ENCODE measurements around the gene SERPINF2. TPM values are rescaled to one million over a fixed set of nuclear protein-coding genes. Genes with fewer than 3 reads are reported as not detected.

SERPINF2 gene
- total and polyA plus RNA-seq, 5 donors from 2014 or later = 0.69 TPM; not detected in 4

DNA sequence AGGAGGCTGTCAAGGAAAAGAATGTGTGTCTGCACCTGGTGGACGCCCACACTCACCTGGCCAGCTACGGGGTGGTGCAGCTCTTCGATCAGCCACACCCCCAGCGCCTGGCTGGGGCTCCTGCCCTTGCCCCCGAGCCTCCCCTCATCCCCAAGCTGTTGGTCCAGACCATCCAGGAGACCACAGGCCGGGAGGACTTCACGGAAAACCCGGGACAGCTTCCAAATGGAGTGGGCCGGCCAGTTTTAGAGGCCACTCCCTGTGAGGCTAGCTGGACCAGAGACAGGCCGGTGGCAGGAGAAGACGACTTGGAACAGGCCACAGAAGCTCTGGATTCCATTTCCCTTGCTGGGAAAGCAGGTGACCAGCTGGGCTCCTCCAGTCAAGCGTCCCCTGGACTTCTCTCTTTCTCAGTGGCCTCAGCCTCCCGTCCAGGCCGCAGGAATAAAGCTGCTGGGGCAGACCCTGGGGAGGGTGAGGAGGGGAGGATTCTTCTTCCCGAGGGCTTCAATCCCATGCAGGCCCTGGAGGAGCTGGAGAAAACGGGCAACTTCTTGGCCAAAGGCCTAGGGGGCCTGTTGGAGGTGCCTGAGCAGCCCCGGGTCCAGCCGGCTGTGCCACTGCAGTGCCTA lies 15.9 kb upstream of the SERPINF2 start:
- Histone ChIP-seq H3K27ac (ENCODE audit: insufficient read depth, low read length, poor library complexity, severe bottlenecking) (no peak overlapping the region), H3K4me3 (ENCODE audit: low read depth, low read length) (no peak overlapping the region), H3K27me3 (ENCODE audit: control insufficient read depth, insufficient read depth, low read length) (no peaks in the 10 kb centered on the region), H3K4me1 (ENCODE audit: control insufficient read depth, insufficient read depth, low read length, poor library complexity, severe bottlenecking) (peaks cover 54% of the 10 kb centered on the region), H3K36me3 (ENCODE audit: control insufficient read depth, insufficient read depth, low read length) (peaks cover 23% of the 10 kb centered on the region), H3K9me3 (ENCODE audit: control insufficient read depth in 2 of 2, low read length in 2 of 2) (no peaks in the 10 kb centered on the region)
- H3K4me1 Mint-ChIP-seq = peaks cover 0 to 52% (median 13%) of the 10 kb centered on the region in 4 donors
- peaks cover 7% of the 10 kb centered on the region for H3K36me3 Mint-ChIP-seq
- no peak overlapping the region for H3K27ac Mint-ChIP-seq
- no peaks in the 10 kb centered on the region for H3K9me3 Mint-ChIP-seq
- ATAC-seq (ENCODE audit: low read depth in 2 of 2) (no peak), DNase-seq (no peak)
- H3K27me3 Mint-ChIP-seq = no peaks in the 10 kb centered on the region
- H3K4me3 Mint-ChIP-seq = peak overlapping the region in 1 of 4 donors; percentile 29

DNA sequence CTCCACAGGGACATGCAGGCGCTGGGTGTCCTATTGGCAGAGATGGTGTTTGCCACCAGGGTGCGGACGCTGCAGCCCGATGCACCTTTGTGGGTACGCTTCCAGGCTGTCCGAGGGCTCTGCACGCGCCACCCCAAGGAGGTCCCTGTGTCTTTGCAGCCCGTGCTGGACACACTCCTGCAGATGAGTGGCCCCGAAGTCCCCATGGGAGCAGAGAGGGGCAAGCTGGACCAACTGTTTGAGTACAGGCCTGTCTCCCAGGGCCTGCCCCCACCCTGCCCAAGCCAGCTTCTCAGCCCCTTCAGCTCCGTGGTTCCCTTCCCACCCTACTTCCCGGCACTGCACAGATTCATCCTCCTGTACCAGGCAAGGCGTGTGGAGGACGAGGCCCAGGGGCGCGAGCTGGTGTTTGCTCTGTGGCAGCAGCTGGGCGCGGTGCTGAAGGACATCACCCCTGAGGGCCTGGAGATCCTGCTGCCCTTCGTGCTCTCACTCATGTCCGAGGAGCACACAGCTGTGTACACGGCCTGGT lies 15.3 kb upstream of the SERPINF2 start:
- peaks cover 54% of the 10 kb centered on the region for H3K4me1 ChIP-seq (ENCODE audit: control insufficient read depth, insufficient read depth, low read length, poor library complexity, severe bottlenecking)
- no peaks in the 10 kb centered on the region for H3K27me3 Mint-ChIP-seq

DNA sequence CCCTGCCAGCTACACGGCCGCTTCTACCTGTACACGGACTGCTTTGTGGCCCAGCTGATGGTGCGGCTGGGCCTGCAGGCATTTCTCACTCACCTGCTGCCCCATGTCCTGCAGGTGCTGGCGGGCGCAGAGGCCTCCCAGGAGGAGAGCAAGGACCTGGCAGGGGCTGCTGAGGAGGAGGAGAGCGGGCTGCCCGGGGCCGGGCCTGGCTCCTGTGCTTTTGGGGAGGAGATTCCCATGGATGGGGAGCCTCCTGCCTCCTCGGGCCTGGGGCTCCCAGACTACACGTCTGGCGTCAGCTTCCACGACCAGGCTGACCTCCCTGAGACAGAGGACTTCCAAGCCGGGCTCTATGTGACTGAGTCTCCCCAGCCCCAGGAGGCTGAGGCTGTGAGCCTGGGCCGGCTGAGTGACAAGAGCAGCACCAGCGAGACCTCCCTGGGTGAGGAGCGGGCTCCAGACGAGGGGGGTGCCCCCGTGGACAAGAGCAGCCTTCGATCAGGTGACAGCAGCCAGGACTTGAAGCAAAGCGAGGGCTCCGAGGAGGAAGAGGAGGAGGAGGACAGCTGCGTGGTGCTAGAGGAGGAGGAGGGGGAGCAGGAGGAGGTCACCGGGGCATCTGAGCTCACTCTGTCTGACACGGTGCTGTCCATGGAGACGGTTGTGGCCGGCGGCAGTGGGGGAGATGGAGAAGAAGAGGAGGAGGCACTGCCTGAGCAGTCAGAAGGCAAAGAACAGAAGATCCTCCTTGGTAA lies 14.6 kb upstream of the SERPINF2 start:
- no peaks in the 10 kb centered on the region for H3K27me3 Mint-ChIP-seq
- H3K27ac Mint-ChIP-seq = peak overlapping the region in 1 of 3 donors; percentile 56
- peaks cover 30% of the 10 kb centered on the region for H3K36me3 ChIP-seq (ENCODE audit: control insufficient read depth, insufficient read depth, low read length)
- H3K27ac ChIP-seq (ENCODE audit: insufficient read depth, low read length, poor library complexity, severe bottlenecking) = no peak overlapping the region
- peak overlapping the region in 3 of 4 donors; percentile 33 to 44 (median 41) for H3K4me3 Mint-ChIP-seq
- ATAC-seq (ENCODE audit: low read depth in 2 of 2) (no peak), DNase-seq (no peak)
- no peaks in the 10 kb centered on the region for H3K27me3 ChIP-seq (ENCODE audit: control insufficient read depth, insufficient read depth, low read length)
- no peaks in the 10 kb centered on the region for H3K9me3 ChIP-seq (ENCODE audit: control insufficient read depth in 2 of 2, low read length in 2 of 2)
- peaks cover 0 to 45% (median 10%) of the 10 kb centered on the region in 4 donors for H3K4me1 Mint-ChIP-seq
- peaks cover 50% of the 10 kb centered on the region for H3K4me1 ChIP-seq (ENCODE audit: control insufficient read depth, insufficient read depth, low read length, poor library complexity, severe bottlenecking)
- no peak overlapping the region for H3K4me3 ChIP-seq (ENCODE audit: low read depth, low read length)
- H3K9me3 Mint-ChIP-seq = no peaks in the 10 kb centered on the region
- H3K36me3 Mint-ChIP-seq = peaks cover 7% of the 10 kb centered on the region

More for the DNA sequence above, 15.3 kb upstream of the SERPINF2 start:
- H3K36me3 ChIP-seq (ENCODE audit: control insufficient read depth, insufficient read depth, low read length) = peaks cover 23% of the 10 kb centered on the region
- DNase-seq (no peak), ATAC-seq (ENCODE audit: low read depth in 2 of 2) (no peak)
- Mint-ChIP-seq H3K36me3 (peaks cover 7% of the 10 kb centered on the region), H3K4me3 (peak overlapping the region in 1 of 4 donors; percentile 29), H3K9me3 (no peaks in the 10 kb centered on the region), H3K27ac (no peak overlapping the region), H3K4me1 (peaks cover 0 to 52% (median 13%) of the 10 kb centered on the region in 4 donors)
- H3K27me3 ChIP-seq (ENCODE audit: control insufficient read depth, insufficient read depth, low read length) = no peaks in the 10 kb centered on the region
- no peak overlapping the region for H3K27ac ChIP-seq (ENCODE audit: insufficient read depth, low read length, poor library complexity, severe bottlenecking)
- H3K9me3 ChIP-seq (ENCODE audit: control insufficient read depth in 2 of 2, low read length in 2 of 2) = no peaks in the 10 kb centered on the region
- H3K4me3 ChIP-seq (ENCODE audit: low read depth, low read length) = no peak overlapping the region

DNA sequence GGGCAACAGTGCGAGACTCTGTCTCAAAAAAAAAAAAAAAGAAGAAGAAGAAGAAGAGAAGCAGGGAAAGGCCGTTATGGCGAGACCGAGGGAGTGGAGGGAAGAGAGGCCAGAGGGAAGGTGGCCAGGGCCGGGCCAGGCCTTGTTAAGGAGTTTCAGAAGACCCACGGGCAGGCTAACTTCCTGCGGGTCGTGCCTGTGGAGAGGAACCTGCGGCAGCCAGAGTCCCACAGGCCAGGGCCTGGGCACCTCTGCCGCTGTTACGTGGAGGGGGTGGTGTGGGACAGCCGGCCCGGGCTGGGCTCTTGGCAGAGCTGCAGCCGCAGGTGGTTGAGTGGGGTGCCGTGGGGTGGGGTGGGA lies 12.7 kb upstream of the SERPINF2 start:
- peaks cover 0 to 37% (median 8%) of the 10 kb centered on the region in 4 donors for H3K4me1 Mint-ChIP-seq
- Histone ChIP-seq H3K27ac (ENCODE audit: insufficient read depth, low read length, poor library complexity, severe bottlenecking) (no peak overlapping the region), H3K9me3 (ENCODE audit: control insufficient read depth in 2 of 2, low read length in 2 of 2) (no peaks in the 10 kb centered on the region), H3K4me3 (ENCODE audit: low read depth, low read length) (no peak overlapping the region), H3K36me3 (ENCODE audit: control insufficient read depth, insufficient read depth, low read length) (peaks cover 36% of the 10 kb centered on the region), H3K4me1 (ENCODE audit: control insufficient read depth, insufficient read depth, low read length, poor library complexity, severe bottlenecking) (peaks cover 35% of the 10 kb centered on the region), H3K27me3 (ENCODE audit: control insufficient read depth, insufficient read depth, low read length) (no peaks in the 10 kb centered on the region)
- ATAC-seq (ENCODE audit: low read depth in 2 of 2) (no peak), DNase-seq (no peak)
- H3K27me3 Mint-ChIP-seq = no peaks in the 10 kb centered on the region
- peak overlapping the region in 2 of 4 donors; percentile 33 to 50 for H3K4me3 Mint-ChIP-seq
- H3K36me3 Mint-ChIP-seq = peaks cover 12% of the 10 kb centered on the region
- peak overlapping the region in 1 of 3 donors; percentile 32 for H3K27ac Mint-ChIP-seq
- no peaks in the 10 kb centered on the region for H3K9me3 Mint-ChIP-seq

DNA sequence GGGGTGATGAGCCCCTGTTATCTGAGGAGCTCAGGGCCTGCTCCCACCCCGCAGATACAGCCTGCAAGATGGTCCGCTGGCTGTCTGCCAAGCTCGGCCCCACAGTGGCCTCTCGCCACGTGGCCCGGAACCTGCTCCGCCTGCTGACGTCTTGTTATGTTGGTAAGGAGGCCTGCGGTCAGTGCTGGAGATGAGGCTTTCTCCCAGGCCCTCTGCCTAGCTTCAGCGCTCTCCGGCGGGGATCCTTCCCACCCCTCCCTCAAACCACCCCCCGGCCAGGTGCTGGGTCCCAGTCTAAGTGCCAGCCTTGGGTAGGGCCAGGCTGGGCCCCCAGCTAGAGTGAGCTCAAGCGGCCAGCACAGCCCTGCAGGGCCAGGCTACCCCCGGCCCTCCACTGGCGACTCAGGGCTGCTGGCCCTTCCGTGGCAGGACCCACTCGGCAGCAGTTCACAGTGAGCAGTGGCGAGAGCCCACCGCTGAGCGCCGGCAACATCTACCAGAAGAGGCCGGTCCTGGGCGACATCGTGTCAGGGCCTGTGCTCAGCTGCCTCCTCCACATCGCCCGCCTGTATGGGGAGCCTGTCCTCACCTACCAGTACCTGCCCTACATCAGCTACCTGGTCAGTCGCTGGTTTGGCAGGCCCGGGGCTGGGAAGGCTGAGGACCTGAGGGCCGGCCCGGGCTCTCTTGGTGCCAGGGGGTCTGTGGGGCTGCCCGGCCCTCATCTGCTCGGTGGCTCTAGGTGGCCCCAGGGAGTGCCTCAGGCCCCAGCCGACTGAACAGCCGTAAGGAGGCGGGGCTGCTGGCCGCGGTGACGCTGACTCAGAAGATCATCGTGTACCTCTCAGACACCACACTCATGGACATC lies 12.1 kb upstream of the SERPINF2 start:
- Mint-ChIP-seq H3K36me3 (peaks cover 12% of the 10 kb centered on the region), H3K4me1 (peaks cover 0 to 32% (median 6%) of the 10 kb centered on the region in 4 donors), H3K27ac (no peak overlapping the region), H3K27me3 (no peaks in the 10 kb centered on the region), H3K9me3 (no peaks in the 10 kb centered on the region), H3K4me3 (no peak overlapping the region)
- ATAC-seq (ENCODE audit: low read depth in 2 of 2) (no peak), DNase-seq (no peak)
- Histone ChIP-seq H3K4me1 (ENCODE audit: control insufficient read depth, insufficient read depth, low read length, poor library complexity, severe bottlenecking) (peaks cover 29% of the 10 kb centered on the region), H3K27me3 (ENCODE audit: control insufficient read depth, insufficient read depth, low read length) (no peaks in the 10 kb centered on the region), H3K9me3 (ENCODE audit: control insufficient read depth in 2 of 2, low read length in 2 of 2) (no peaks in the 10 kb centered on the region), H3K4me3 (ENCODE audit: low read depth, low read length) (no peak overlapping the region), H3K27ac (ENCODE audit: insufficient read depth, low read length, poor library complexity, severe bottlenecking) (no peak overlapping the region), H3K36me3 (ENCODE audit: control insufficient read depth, insufficient read depth, low read length) (peaks cover 36% of the 10 kb centered on the region)

DNA sequence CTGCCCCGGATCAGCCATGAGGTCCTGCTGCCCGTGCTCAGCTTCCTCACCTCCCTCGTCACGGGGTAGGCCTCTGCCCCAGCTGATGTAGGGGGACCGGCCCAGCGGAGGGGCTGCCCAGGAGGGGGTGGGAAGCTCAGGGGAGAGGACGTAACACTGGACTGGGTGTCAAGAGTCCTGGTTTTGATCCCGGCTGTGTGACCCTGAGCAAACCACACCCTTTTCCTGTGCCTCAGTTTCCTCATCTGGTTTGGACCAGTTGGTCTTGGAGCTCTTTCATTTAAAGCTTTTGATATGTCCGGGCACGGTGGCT lies 11.5 kb upstream of the SERPINF2 start:
- Mint-ChIP-seq H3K27me3 (no peaks in the 10 kb centered on the region), H3K36me3 (peaks cover 12% of the 10 kb centered on the region), H3K4me3 (no peak overlapping the region), H3K4me1 (peaks cover 0 to 28% (median 3%) of the 10 kb centered on the region in 4 donors), H3K27ac (no peak overlapping the region), H3K9me3 (no peaks in the 10 kb centered on the region)
- no peaks in the 10 kb centered on the region for H3K27me3 ChIP-seq (ENCODE audit: control insufficient read depth, insufficient read depth, low read length)
- DNase-seq (no peak), ATAC-seq (ENCODE audit: low read depth in 2 of 2) (no peak)
- H3K4me3 ChIP-seq (ENCODE audit: low read depth, low read length) = no peak overlapping the region
- no peaks in the 10 kb centered on the region for H3K9me3 ChIP-seq (ENCODE audit: control insufficient read depth in 2 of 2, low read length in 2 of 2)
- H3K4me1 ChIP-seq (ENCODE audit: control insufficient read depth, insufficient read depth, low read length, poor library complexity, severe bottlenecking) = peaks cover 23% of the 10 kb centered on the region
- peaks cover 36% of the 10 kb centered on the region for H3K36me3 ChIP-seq (ENCODE audit: control insufficient read depth, insufficient read depth, low read length)
- H3K27ac ChIP-seq (ENCODE audit: insufficient read depth, low read length, poor library complexity, severe bottlenecking) = no peak overlapping the region

DNA sequence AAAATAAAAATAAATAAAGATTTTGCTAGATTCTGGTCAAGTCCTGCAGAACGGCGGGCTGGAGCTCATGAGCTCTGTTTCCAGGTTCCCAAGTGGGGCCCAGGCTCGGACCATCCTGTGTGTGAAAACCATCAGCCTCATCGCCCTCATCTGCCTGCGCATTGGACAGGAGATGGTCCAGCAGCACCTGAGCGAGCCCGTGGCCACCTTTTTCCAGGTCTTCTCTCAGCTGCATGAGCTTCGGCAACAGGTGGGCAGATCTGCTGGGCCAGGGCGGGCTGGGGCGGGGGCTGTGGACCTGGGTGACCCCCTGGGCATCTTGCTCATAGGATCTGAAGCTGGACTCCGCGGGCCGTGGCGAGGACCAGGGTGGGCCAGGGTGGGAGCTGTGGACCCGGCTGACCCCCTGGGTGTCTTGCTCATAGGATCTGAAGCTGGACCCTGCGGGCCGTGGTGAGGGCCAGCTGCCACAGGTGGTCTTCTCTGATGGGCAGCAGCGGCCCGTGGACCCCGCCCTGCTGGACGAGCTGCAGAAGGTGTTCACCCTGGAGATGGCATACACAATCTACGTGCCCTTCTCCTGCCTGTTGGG lies 10.3 kb upstream of the SERPINF2 start:
- Mint-ChIP-seq H3K4me3 (no peak overlapping the region), H3K36me3 (peaks cover 16% of the 10 kb centered on the region), H3K4me1 (peaks cover 0 to 28% (median 4%) of the 10 kb centered on the region in 4 donors), H3K27ac (no peak overlapping the region), H3K27me3 (no peaks in the 10 kb centered on the region), H3K9me3 (no peaks in the 10 kb centered on the region)
- no peak for DNase-seq
- Histone ChIP-seq H3K4me1 (ENCODE audit: control insufficient read depth, insufficient read depth, low read length, poor library complexity, severe bottlenecking) (peaks cover 11% of the 10 kb centered on the region), H3K36me3 (ENCODE audit: control insufficient read depth, insufficient read depth, low read length) (peaks cover 32% of the 10 kb centered on the region), H3K27ac (ENCODE audit: insufficient read depth, low read length, poor library complexity, severe bottlenecking) (no peak overlapping the region), H3K4me3 (ENCODE audit: low read depth, low read length) (no peak overlapping the region), H3K27me3 (ENCODE audit: control insufficient read depth, insufficient read depth, low read length) (no peaks in the 10 kb centered on the region), H3K9me3 (ENCODE audit: control insufficient read depth in 2 of 2, low read length in 2 of 2) (no peaks in the 10 kb centered on the region)
- ATAC-seq (ENCODE audit: low read depth in 2 of 2) = no peak
